Esophagus muscularis mucosa (tissue), 3 donors: ENCODE measurements around the gene LYPD6B.

Experiments used
- CTCF ChIP-seq, 3 experiments: fragments of 200-600 bp in 2 of 3; fragments of 450-650 bp in 1 of 3; sonication (generic) in 2 of 3; IDR thresholded peaks; one replicate each; pipeline ENCODE4 v1.5.1; 2017 to 2019; ENCODE audit warnings: antibody characterized with exemption in 3 of 3, mild to moderate bottlenecking in 2 of 3, moderate library complexity in 1 of 3
- POLR2A ChIP-seq: fragments of 450-650 bp; IDR thresholded peaks from one replicate; pipeline ENCODE4 v1.6.1; 2017; ENCODE audit warnings: antibody characterized with exemption, moderate library complexity, mild to moderate bottlenecking, low read depth

- TF ChIP-seq CTCF (IDR thresholded peaks at IDR 0.05) (no peak), POLR2A (no peak)
Measured at GRCh38 chr2:149158957-149159356, 120.5 kb downstream of the LYPD6B start.
